Mesenchymal stem cell (in vitro differentiated cells and primary cell): ENCODE results near the gene ENTPD5.

Experiments used
- DNase-seq: peaks from one replicate; pipeline ENCODE4 v3.0.0-alpha.2; 2013
- H2AFZ ChIP-seq: one replicate; pipeline ENCODE4 v1.6.1; 2013; ENCODE audit warnings: low read depth, mild to moderate bottlenecking, control low read depth, inconsistent platforms, low read length, moderate library complexity
- H2AK5ac ChIP-seq: 2 replicates; pipeline ENCODE4 v1.6.1; 2013; ENCODE audit warnings: low read length, moderate library complexity, mild to moderate bottlenecking, inconsistent platforms; ENCODE audit not compliant: severe bottlenecking
- H2BK120ac ChIP-seq: one replicate; pipeline ENCODE4 v1.6.1; 2013; ENCODE audit warnings: low read depth, mild to moderate bottlenecking, inconsistent platforms, low read length, moderate library complexity
- H2BK12ac ChIP-seq, 2 experiments: one replicate each; pipeline ENCODE4 v1.6.1; 2013; ENCODE audit warnings: inconsistent platforms in 2 of 2, low read length in 2 of 2, mild to moderate bottlenecking in 2 of 2, moderate library complexity in 2 of 2, control low read depth in 1 of 2
- H2BK15ac ChIP-seq: one replicate; pipeline ENCODE4 v1.6.1; 2013; ENCODE audit warnings: mild to moderate bottlenecking, low read depth, inconsistent platforms; ENCODE audit not compliant: poor library complexity, severe bottlenecking
- H2BK5ac ChIP-seq: 2 replicates; pipeline ENCODE4 v1.6.1; 2013; ENCODE audit warnings: low read depth, mild to moderate bottlenecking, low read length, control low read depth, inconsistent platforms; ENCODE audit not compliant: poor library complexity, severe bottlenecking
- H3K14ac ChIP-seq, 2 experiments: one replicate each; pipeline ENCODE4 v1.6.1; 2013; ENCODE audit warnings: inconsistent platforms in 2 of 2, low read length in 2 of 2, control low read depth in 1 of 2, mild to moderate bottlenecking in 1 of 2, moderate library complexity in 1 of 2
- H3K18ac ChIP-seq, 2 experiments: one replicate each; pipeline ENCODE4 v1.6.1; 2013; ENCODE audit warnings: inconsistent platforms in 2 of 2, low read length in 2 of 2, control low read depth in 1 of 2, low read depth in 1 of 2, mild to moderate bottlenecking in 1 of 2
- H3K23ac ChIP-seq, 2 experiments: one replicate each; pipeline ENCODE4 v1.6.1; 2013; ENCODE audit warnings: inconsistent platforms in 2 of 2, low read length in 2 of 2, mild to moderate bottlenecking in 2 of 2, moderate library complexity in 2 of 2, control low read depth in 1 of 2
- H3K27ac ChIP-seq: 2 replicates; pipeline ENCODE4 v1.5.1; 2013; ENCODE audit warnings: mild to moderate bottlenecking, moderate library complexity, low read length, control low read depth, inconsistent platforms; ENCODE audit not compliant: poor library complexity, severe bottlenecking
- H3K27me3 ChIP-seq, 2 experiments: 2 replicates each; pipeline versions ENCODE4 v1.6.1 to v1.7.0; 2013; ENCODE audit warnings: low read length in 2 of 2, mild to moderate bottlenecking in 2 of 2, moderate library complexity in 2 of 2, control low read depth in 1 of 2, inconsistent platforms in 1 of 2; ENCODE audit not compliant: control insufficient read depth in 1 of 2, insufficient read depth in 1 of 2
- H3K36me3 ChIP-seq, 2 experiments: 2 replicates each; pipeline versions ENCODE4 v1.6.1 to v1.7.0; 2013; ENCODE audit warnings: low read length in 2 of 2, control low read depth in 1 of 2, inconsistent platforms in 1 of 2, low read depth in 1 of 2, mild to moderate bottlenecking in 1 of 2; ENCODE audit not compliant: insufficient read depth in 2 of 2, control insufficient read depth in 1 of 2
- H3K4ac ChIP-seq, 2 experiments: one replicate each; pipeline ENCODE4 v1.6.1; 2013; ENCODE audit warnings: inconsistent platforms in 2 of 2, low read length in 2 of 2, mild to moderate bottlenecking in 2 of 2, moderate library complexity in 2 of 2, control low read depth in 1 of 2, low read depth in 1 of 2
- H3K4me1 ChIP-seq: 2 replicates; pipeline ENCODE4 v1.6.1; 2013; ENCODE audit warnings: low read depth, low read length, control low read depth; ENCODE audit not compliant: control insufficient read depth, insufficient read depth
- H3K4me2 ChIP-seq: 2 replicates; pipeline ENCODE4 v1.6.1; 2013; ENCODE audit warnings: low read length, mild to moderate bottlenecking, inconsistent platforms; ENCODE audit not compliant: poor library complexity, severe bottlenecking
- H3K4me3 ChIP-seq, 2 experiments: 2 replicates each; pipeline versions ENCODE4 v1.5.1 to v1.7.0; 2013; ENCODE audit warnings: low read length in 2 of 2, mild to moderate bottlenecking in 2 of 2, control low read depth in 1 of 2, low read depth in 1 of 2; ENCODE audit not compliant: insufficient read depth in 1 of 2
- H3K79me1 ChIP-seq: replicated peaks from 2 replicates; pipeline ENCODE4 v1.6.1; 2013; ENCODE audit warnings: mild to moderate bottlenecking, control low read depth, low read length, inconsistent platforms; ENCODE audit not compliant: poor library complexity, severe bottlenecking
- H3K9ac ChIP-seq: 2 replicates; pipeline ENCODE4 v1.7.0; 2013; ENCODE audit warnings: mild to moderate bottlenecking, low read length, moderate library complexity
- H3K9me3 ChIP-seq: 2 replicates; pipeline ENCODE4 v1.7.0; 2013; ENCODE audit warnings: mild to moderate bottlenecking, low read length; ENCODE audit not compliant: control insufficient read depth
- H4K8ac ChIP-seq: one replicate; pipeline ENCODE4 v1.6.1; 2013; ENCODE audit warnings: inconsistent platforms, mild to moderate bottlenecking, low read length, moderate library complexity
- H4K91ac ChIP-seq: one replicate; pipeline ENCODE4 v1.6.1; 2013; ENCODE audit warnings: mild to moderate bottlenecking, low read length, inconsistent platforms
- WGBS: methylation state at CpG from one replicate; pipeline ENCODE4 v1.1.7; 2013; ENCODE audit warnings: mixed read lengths; 5-methylcytosine and 5-hydroxymethylcytosine counted together

ENTPD5 gene

DNA sequence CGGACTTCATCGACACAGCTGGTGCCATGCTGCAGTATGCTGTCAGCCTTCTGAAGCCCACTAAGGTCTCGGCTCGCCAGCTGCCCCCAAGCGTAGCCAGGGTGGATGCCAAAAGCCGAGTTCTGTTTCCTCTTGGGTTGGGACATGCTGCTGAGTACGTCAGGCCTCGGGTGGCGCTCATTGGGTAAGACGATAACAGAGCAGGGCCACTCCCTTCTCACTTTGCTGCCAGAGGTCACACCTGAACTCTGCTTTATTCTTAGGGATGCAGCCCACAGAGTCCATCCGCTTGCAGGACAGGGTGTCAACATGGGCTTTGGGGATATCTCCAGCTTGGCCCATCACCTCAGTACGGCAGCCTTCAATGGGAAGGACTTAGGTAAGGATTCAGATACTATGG is 57.9 kb downstream of the ENTPD5 start:
- H2BK15ac ChIP-seq: no peak overlapping the region
- no peaks in the 10 kb centered on the region for H3K27me3 ChIP-seq
- H3K4me1 ChIP-seq: no peaks in the 10 kb centered on the region
- no peaks in the 10 kb centered on the region for H3K9me3 ChIP-seq
- no peak overlapping the region for H3K9ac ChIP-seq
- peaks cover 37 to 80% of the 10 kb centered on the region in 2 experiments for H3K36me3 ChIP-seq
- H4K91ac ChIP-seq: no peak overlapping the region
- no peak for DNase-seq
- H4K8ac ChIP-seq: no peak overlapping the region
- H2AFZ ChIP-seq: no peak overlapping the region
- no peak overlapping the region for H3K27ac ChIP-seq
- no peak overlapping the region for H3K23ac ChIP-seq
- no peak overlapping the region for H3K4me2 ChIP-seq
- WGBS: 95% methylated on average over 12 of the region's 12 CpGs
- no peak overlapping the region for H2AK5ac ChIP-seq
- H3K14ac ChIP-seq: no peak overlapping the region
- H3K79me1 ChIP-seq: peaks cover 2% of the 10 kb centered on the region
- H2BK12ac ChIP-seq: no peak overlapping the region
- H3K4me3 ChIP-seq: no peak overlapping the region
- H2BK5ac ChIP-seq: no peak overlapping the region
- H2BK120ac ChIP-seq: no peak overlapping the region
- H3K4ac ChIP-seq: no peak overlapping the region
- no peak overlapping the region for H3K18ac ChIP-seq

DNA sequence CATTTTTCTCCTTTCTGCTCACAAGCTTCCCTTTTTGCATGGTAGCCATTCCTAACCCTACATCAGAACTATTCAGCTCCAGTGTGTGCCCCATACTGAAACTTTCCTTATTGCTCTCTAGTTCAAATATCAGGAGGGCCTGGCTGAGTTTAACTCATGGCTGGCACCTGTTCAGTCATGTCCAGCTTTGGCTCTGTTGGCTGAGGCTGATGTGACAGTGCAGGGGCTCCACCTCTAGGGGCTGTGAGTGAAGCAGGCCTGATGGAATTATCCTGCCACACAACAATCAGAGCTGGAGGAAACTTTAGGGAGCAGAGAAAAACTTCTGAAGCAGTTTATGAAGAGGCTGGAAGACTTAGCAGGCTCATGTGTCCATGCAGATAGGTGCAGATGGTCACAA is 60.5 kb downstream of the ENTPD5 start:
- Histone ChIP-seq H3K4me3 (no peak overlapping the region), H3K4me1 (no peaks in the 10 kb centered on the region), H3K36me3 (peaks cover 38 to 89% of the 10 kb centered on the region in 2 experiments), H2AFZ (no peak overlapping the region), H3K4me2 (no peak overlapping the region), H3K18ac (no peak overlapping the region), H2BK12ac (no peak overlapping the region), H3K79me1 (peaks cover 6% of the 10 kb centered on the region), H4K91ac (no peak overlapping the region), H3K9ac (no peak overlapping the region), H3K4ac (no peak overlapping the region), H2BK15ac (no peak overlapping the region), H3K9me3 (no peaks in the 10 kb centered on the region), H2AK5ac (no peak overlapping the region), H2BK120ac (no peak overlapping the region), H4K8ac (no peak overlapping the region), H3K14ac (no peak overlapping the region), H3K23ac (no peak overlapping the region), H2BK5ac (no peak overlapping the region), H3K27me3 (no peaks in the 10 kb centered on the region), H3K27ac (no peak overlapping the region)
- no peak for DNase-seq

DNA sequence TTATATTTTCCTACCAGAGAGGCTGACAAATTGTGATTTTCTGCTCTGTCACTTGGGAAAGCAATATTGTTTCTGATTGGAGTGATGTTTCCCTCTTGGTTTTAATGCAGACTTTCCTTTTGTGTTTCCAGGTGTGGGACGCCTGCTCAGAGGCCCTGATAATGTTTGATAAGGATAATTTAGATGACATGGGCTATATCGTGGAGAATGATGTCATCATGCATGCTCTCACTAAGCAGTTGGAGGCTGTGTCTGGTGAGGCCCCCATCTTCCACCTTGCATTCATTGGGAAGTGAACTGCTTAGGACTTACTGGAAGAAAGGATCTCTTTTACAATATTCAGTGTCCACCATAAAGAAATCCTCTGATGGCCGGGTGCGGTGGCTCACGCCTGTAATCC is 63.4 kb downstream of the ENTPD5 start:
- H3K27ac ChIP-seq: no peak overlapping the region
- no peak for DNase-seq
- H2AK5ac ChIP-seq: no peak overlapping the region
- H2BK5ac ChIP-seq: no peak overlapping the region
- H2BK120ac ChIP-seq: no peak overlapping the region
- H3K4ac ChIP-seq: no peak overlapping the region
- H3K23ac ChIP-seq: no peak overlapping the region
- H3K9ac ChIP-seq: no peak overlapping the region
- H4K91ac ChIP-seq: no peak overlapping the region
- no peaks in the 10 kb centered on the region for H3K27me3 ChIP-seq
- H3K9me3 ChIP-seq: no peaks in the 10 kb centered on the region
- peaks cover 3% of the 10 kb centered on the region for H3K4me1 ChIP-seq
- H3K4me2 ChIP-seq: no peak overlapping the region
- H2AFZ ChIP-seq: no peak overlapping the region
- H2BK15ac ChIP-seq: no peak overlapping the region
- no peak overlapping the region for H4K8ac ChIP-seq
- H3K18ac ChIP-seq: no peak overlapping the region
- no peak overlapping the region for H2BK12ac ChIP-seq
- WGBS: 93% methylated on average over 5 of the region's 5 CpGs
- H3K36me3 ChIP-seq: peaks cover 27 to 62% of the 10 kb centered on the region in 2 experiments
- no peak overlapping the region for H3K14ac ChIP-seq
- H3K4me3 ChIP-seq: no peak overlapping the region
- peaks cover 10% of the 10 kb centered on the region for H3K79me1 ChIP-seq

GRCh38 chr14:73953731-73954130 is 65.4 kb downstream of the ENTPD5 start:
- Histone ChIP-seq H4K91ac (no peak overlapping the region), H2AK5ac (no peak overlapping the region), H3K4me1 (peaks cover 3% of the 10 kb centered on the region), H2BK15ac (no peak overlapping the region), H2BK5ac (no peak overlapping the region), H3K27ac (no peak overlapping the region), H3K9ac (peak overlapping the region; percentile 59), H3K4me3 (peak overlapping the region in 1 of 2 experiments; percentile 6), H3K4ac (no peak overlapping the region), H2BK12ac (no peak overlapping the region), H3K27me3 (no peaks in the 10 kb centered on the region), H3K36me3 (peaks cover 16 to 42% of the 10 kb centered on the region in 2 experiments), H4K8ac (no peak overlapping the region), H3K14ac (no peak overlapping the region), H3K23ac (no peak overlapping the region), H3K9me3 (no peaks in the 10 kb centered on the region), H3K18ac (no peak overlapping the region), H3K4me2 (no peak overlapping the region), H3K79me1 (peaks cover 10% of the 10 kb centered on the region), H2BK120ac (no peak overlapping the region), H2AFZ (no peak overlapping the region)
- WGBS: 100% methylated on average over 1 of the region's 1 CpG
- DNase-seq: no peak
